K562 (cell line): Measurements from ENCODE around the gene ZNF544. TPM values are rescaled to one million over a fixed set of nuclear protein-coding genes. Genes with fewer than 3 reads are reported as not detected.

Experiments used
- CHD7 ChIP-seq: fragments of 200-600 bp; sonication (generic); IDR thresholded peaks from one replicate; pipeline ENCODE4 v1.6.1; 2012; ENCODE audit warnings: mild to moderate bottlenecking, low read depth, low read length, inconsistent platforms
- ZBTB5 ChIP-seq: fragments of 450-650 bp; IDR thresholded peaks from 2 replicates; pipeline ENCODE4 v1.6.1; 2017; ENCODE audit warnings: antibody characterized with exemption
- ZNF507 ChIP-seq: conservative IDR thresholded peaks from 2 replicates; pipeline ENCODE4 v1.6.1; 2017; ENCODE audit warnings: missing genetic modification characterization, missing compliant biosample characterization
- polyA plus RNA-seq, 8 experiments: library from polyadenylated mRNA; depleted of rRNA in 4 of 8; stranded (reverse) in 5 of 8; unstranded in 3 of 8; fragments of >200 nt; fragmentation: Nextera tagmentation in 2 of 8; fragmentation: Illumina TruSeq in 1 of 8; extraction: Ambion mirVana in 2 of 8; extraction: Trizol in 1 of 8; gene quantifications; 2 replicates each; pipeline versions ENCODE4 v1.2.1 to v1.2.3, GENCODE V29; 2011 to 2014; ENCODE audit warnings: inconsistent platforms in 1 of 8, missing spikeins in 1 of 8
- total RNA-seq, 7 experiments: library from RNA; depleted of rRNA in 6 of 7; stranded (reverse); fragments of >200 nt in 6 of 7; fragmentation: Illumina TruSeq in 2 of 7; extraction: Trizol in 2 of 7; gene quantifications; 2 replicates each; pipeline versions ENCODE4 v1.2.1 to v1.2.3, GENCODE V29; 2011 to 2021; ENCODE audit warnings: low replicate concordance in 1 of 7

ZNF544 gene
- total and polyA plus RNA-seq, 9 of the 15 experiments (the other 6 are each of a cell fraction or from before 2014, with no cell fraction given): 23.6 to 59.0 (median 41.4) TPM

GRCh38 chr19:58305065-58305931 lies 76.6 kb downstream of the ZNF544 start, which contains the start of gene ERVK3-1 (continued):
- no peak for TF ChIP-seq CHD7
- no peak for TF ChIP-seq ZNF507 (tag)
- TF ChIP-seq ZBTB5: no peak
